IMR-90 (cell line): Measurements from ENCODE around the gene ULBP2. TPM values are rescaled to one million over a fixed set of nuclear protein-coding genes. Genes with fewer than 3 reads are reported as not detected.
"Not testable (repeated sequence)": the region's sequence is repeated elsewhere in the genome, so short reads cannot be mapped to it uniquely, and the experiment has no call there.

Experiments
- ATAC-seq: fragments of 200-7000 bp; cut with Tn5 transposase; 2 replicates; pipeline ENCODE4 v1.9.1; 2020; ENCODE audit warnings: low read depth, mild to moderate bottlenecking, moderate library complexity
- BruUV-seq: library from RNA; stranded (reverse); fragments of 400-500 nt; replicated peaks from 2 replicates; lab custom pipeline; 2021; lab: Mats Ljungman, UMichigan
- CTCF ChIA-PET: fragments of 300-600 bp; formaldehyde crosslinking; extraction: SDS; loops from one replicate; lab custom pipeline; 2021; ENCODE audit warnings: antibody characterized with exemption; lab: Yijun Ruan, JAX
- POLR2A ChIA-PET: fragments of 300-600 bp; sonication (Branson Sonifier 250); formaldehyde crosslinking; loops from one replicate; lab custom pipeline; 2022; ENCODE audit warnings: antibody characterized with exemption; ENCODE audit not compliant: unreplicated experiment; lab: Charles Lee
- DNase-seq: peaks from one replicate; pipeline ENCODE4 v3.0.0; 2013
- H2AFZ ChIP-seq: replicated peaks from 2 replicates; pipeline ENCODE3; 2013; ENCODE audit warnings: low read length, mild to moderate bottlenecking; ENCODE audit not compliant: poor library complexity
- H2AK5ac ChIP-seq: 2 replicates; pipeline ENCODE4 v1.6.1; 2013; ENCODE audit warnings: low read depth, low read length, inconsistent platforms
- H2AK9ac ChIP-seq: replicated peaks from 2 replicates; pipeline ENCODE3; 2013; ENCODE audit warnings: mild to moderate bottlenecking, low read depth, low read length, moderate library complexity; ENCODE audit not compliant: poor library complexity
- H2BK120ac ChIP-seq: 2 replicates; pipeline ENCODE4 v1.6.1; 2013; ENCODE audit warnings: low read depth, low read length, inconsistent platforms
- H2BK15ac ChIP-seq: 3 replicates; pipeline ENCODE4 v1.6.1; 2013; ENCODE audit warnings: low read depth, low read length, inconsistent platforms
- H2BK20ac ChIP-seq: 2 replicates; pipeline ENCODE4 v1.6.1; 2013; ENCODE audit warnings: low read depth, mild to moderate bottlenecking, inconsistent platforms, low read length, moderate library complexity
- H2BK5ac ChIP-seq: 2 replicates; pipeline ENCODE4 v1.6.1; 2013; ENCODE audit warnings: mild to moderate bottlenecking, low read depth, low read length, inconsistent platforms; ENCODE audit not compliant: poor library complexity, severe bottlenecking
- H3K14ac ChIP-seq: replicated peaks from 2 replicates; pipeline ENCODE4 v1.6.1; 2013; ENCODE audit warnings: low read depth, low read length, inconsistent platforms
- H3K18ac ChIP-seq: 2 replicates; pipeline ENCODE4 v1.6.1; 2013; ENCODE audit warnings: low read depth, low read length, control low read depth
- H3K23ac ChIP-seq: 2 replicates; pipeline ENCODE4 v1.6.1; 2013; ENCODE audit warnings: low read depth, low read length, inconsistent platforms
- H3K27ac ChIP-seq: 2 replicates; pipeline ENCODE4 v1.5.1; 2013; ENCODE audit warnings: mild to moderate bottlenecking, control low read depth, low read length; ENCODE audit not compliant: insufficient read depth
- H3K27me3 ChIP-seq: 2 replicates; pipeline ENCODE4 v1.6.1; 2013; ENCODE audit warnings: low read length; ENCODE audit not compliant: control insufficient read depth, insufficient read depth
- H3K36me3 ChIP-seq: 2 replicates; pipeline ENCODE4 v1.6.1; 2013; ENCODE audit warnings: low read length, mixed read lengths; ENCODE audit not compliant: control insufficient read depth, insufficient read depth
- H3K4ac ChIP-seq: 2 replicates; pipeline ENCODE4 v1.6.1; 2013; ENCODE audit warnings: low read depth, low read length, inconsistent platforms
- H3K4me1 ChIP-seq: 2 replicates; pipeline ENCODE4 v1.6.1; 2013; ENCODE audit warnings: low read length, mixed read lengths; ENCODE audit not compliant: control insufficient read depth, insufficient read depth
- H3K4me2 ChIP-seq: 2 replicates; pipeline ENCODE4 v1.6.1; 2013; ENCODE audit warnings: low read depth, mild to moderate bottlenecking, control low read depth, low read length, moderate library complexity
- H3K4me3 ChIP-seq: 2 replicates; pipeline ENCODE4 v1.5.1; 2013; ENCODE audit warnings: low read depth, mild to moderate bottlenecking, control low read depth, low read length, moderate library complexity; ENCODE audit not compliant: insufficient read depth
- H3K56ac ChIP-seq: 2 replicates; pipeline ENCODE4 v1.6.1; 2013; ENCODE audit warnings: low read length, inconsistent platforms; ENCODE audit not compliant: insufficient read depth; ENCODE audit errors: extremely low read depth
- H3K79me1 ChIP-seq, 2 experiments: 2 replicates each; pipeline ENCODE4 v1.6.1; 2013; ENCODE audit warnings: low read length in 2 of 2, inconsistent platforms in 1 of 2, low read depth in 1 of 2
- H3K9ac ChIP-seq: 2 replicates; pipeline ENCODE4 v1.6.1; 2013; ENCODE audit warnings: low read depth, low read length, control low read depth
- H3K9me1 ChIP-seq: 2 replicates; pipeline ENCODE4 v1.6.1; 2013; ENCODE audit warnings: low read length, inconsistent platforms; ENCODE audit not compliant: insufficient read depth
- H3K9me3 ChIP-seq: 2 replicates; pipeline ENCODE4 v1.6.1; 2013; ENCODE audit warnings: low read length; ENCODE audit not compliant: control insufficient read depth, insufficient read depth
- H4K20me1 ChIP-seq: 2 replicates; pipeline ENCODE4 v1.6.1; 2013; ENCODE audit warnings: low read length, inconsistent platforms; ENCODE audit not compliant: insufficient read depth
- H4K5ac ChIP-seq: 2 replicates; pipeline ENCODE4 v1.6.1; 2013; ENCODE audit warnings: mild to moderate bottlenecking, low read depth, low read length, control low read depth
- H4K8ac ChIP-seq, 2 experiments: 2 replicates each; pipeline ENCODE4 v1.6.1; 2013; ENCODE audit warnings: low read depth in 2 of 2, low read length in 2 of 2, control low read depth in 1 of 2, inconsistent platforms in 1 of 2
- H4K91ac ChIP-seq: 2 replicates; pipeline ENCODE4 v1.6.1; 2013; ENCODE audit warnings: low read depth, low read length, inconsistent platforms; ENCODE audit not compliant: insufficient read depth
- CEBPB ChIP-seq: IDR thresholded peaks from 2 replicates; pipeline ENCODE4 v1.6.1; 2012; ENCODE audit warnings: low read depth, low read length, improper control_type of control experiment
- CHD1 ChIP-seq: IDR thresholded peaks from 2 replicates; pipeline ENCODE4 v1.6.1; 2012; ENCODE audit warnings: low read depth, low read length, improper control_type of control experiment
- FOS ChIP-seq: fragments of 150-350 bp; IDR thresholded peaks from 2 replicates; pipeline ENCODE4 v1.6.1; 2016; ENCODE audit warnings: low read depth, low read length
- MXI1 ChIP-seq: IDR thresholded peaks from 2 replicates; pipeline ENCODE4 v1.6.1; 2012; ENCODE audit warnings: low read depth, mild to moderate bottlenecking, low read length, moderate library complexity, borderline replicate concordance
- RAD21 ChIP-seq: IDR thresholded peaks from 2 replicates; pipeline ENCODE4 v1.6.1; 2012; ENCODE audit warnings: low read length, improper control_type of control experiment
- RCOR1 ChIP-seq: IDR thresholded peaks from 2 replicates; pipeline ENCODE4 v1.6.1; 2012; ENCODE audit warnings: mild to moderate bottlenecking, low read length, improper control_type of control experiment; ENCODE audit not compliant: insufficient replicate concordance
- SMC3 ChIP-seq: fragments of 150-350 bp; IDR thresholded peaks from 2 replicates; pipeline ENCODE4 v1.6.1; 2016; ENCODE audit warnings: low read depth, mild to moderate bottlenecking, antibody characterized with exemption, low read length, moderate library complexity
- USF2 ChIP-seq: fragments of 150-350 bp; IDR thresholded peaks from 2 replicates; pipeline ENCODE4 v1.6.1; 2017; ENCODE audit warnings: mild to moderate bottlenecking, antibody characterized with exemption, low read length, low read depth
- WGBS, 2 experiments: methylation state at CpG; one replicate each; pipeline versions ENCODE4 v1.1.5 to v1.1.7; 2013; ENCODE audit warnings: missing lambda C conversion rate in 2 of 2; ENCODE audit not compliant: insufficient read length in 1 of 2; ENCODE audit errors: extremely low coverage in 2 of 2; 5-methylcytosine and 5-hydroxymethylcytosine counted together
- dilution Hi-C: fragments of 300-500 bp; cut with HindIII; formaldehyde crosslinking; loops from one replicate; pipeline ENCODE4 v1.14.3; 2018; ENCODE audit warnings: low sequenced_read_pairs; ENCODE audit not compliant: unreplicated experiment
- in situ Hi-C: fragments of 300-500 bp; cut with MboI; formaldehyde crosslinking; loops from 3 replicates; pipeline ENCODE4 v1.14.3; 2019; ENCODE audit warnings: low sequenced_read_pairs, inconsistent platforms, mixed read lengths
- intact Hi-C: fragments of 100-400 bp; cut with micrococcal nuclease; formaldehyde crosslinking; loops from 2 replicates; pipeline ENCODE4 v1.10.0; 2022
- polyA plus RNA-seq, 3 experiments: library from polyadenylated mRNA; depleted of rRNA; stranded (reverse); fragments of >200 nt; gene quantifications; 2 replicates each; pipeline ENCODE4 v1.2.3, GENCODE V29; 2012; ENCODE audit warnings: low replicate concordance in 1 of 3
- total RNA-seq: library from RNA; depleted of rRNA; stranded (reverse); fragments of >200 nt; gene quantifications from 2 replicates; pipeline ENCODE4 v1.2.3, GENCODE V29; 2012

Gene ULBP2
- total and polyA plus RNA-seq, 2 of the 4 experiments (the other 2 are of a cell fraction): 7.9 to 16.2 TPM

DNA sequence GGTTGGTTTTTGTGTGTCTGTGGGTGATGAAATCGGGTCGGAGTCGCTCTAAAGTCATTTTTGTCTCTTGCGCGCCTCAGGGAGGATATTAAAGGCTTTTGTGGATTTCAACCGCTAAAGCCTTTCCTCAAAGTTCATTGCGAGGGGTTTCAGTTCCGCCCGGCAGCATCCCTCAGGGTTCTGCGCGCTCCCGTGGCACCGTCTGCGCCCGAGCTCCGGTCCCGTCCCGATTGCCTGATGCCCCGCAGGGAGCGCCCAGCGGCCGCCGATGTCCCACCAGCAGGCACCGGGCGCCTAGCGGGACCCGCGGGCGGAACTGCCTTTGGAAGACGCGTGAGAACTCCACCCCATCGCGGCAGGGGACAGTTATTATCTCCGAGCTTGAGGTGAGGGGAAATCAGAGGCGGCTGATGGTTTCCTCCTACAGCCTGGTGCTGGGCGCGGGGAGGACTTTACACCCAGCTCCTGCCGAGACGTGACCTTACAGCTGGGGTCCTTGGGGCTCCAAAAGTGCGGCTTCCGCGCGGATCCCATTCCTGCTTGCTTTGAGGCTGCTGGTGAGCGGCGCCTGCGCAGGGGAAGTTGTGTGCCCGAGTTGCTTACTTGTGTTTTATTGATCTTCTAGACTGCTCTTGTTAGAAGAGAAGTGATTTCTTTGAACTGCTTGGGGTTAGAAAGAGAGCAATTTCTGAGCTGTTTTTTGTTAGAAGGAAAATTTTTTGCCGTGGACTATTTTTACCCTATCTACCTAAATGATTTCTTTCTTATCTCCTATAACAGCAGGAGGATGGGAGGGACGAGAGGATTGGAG is 49.1 kb downstream of the ULBP2 start:
- no peak overlapping the region for H3K4me3 ChIP-seq
- no peak overlapping the region for H2BK5ac ChIP-seq
- no peak for DNase-seq
- no peak overlapping the region for H3K14ac ChIP-seq
- no peaks in the 10 kb centered on the region for H3K36me3 ChIP-seq
- WGBS, 2 experiments: 2% methylated on average over 17 of the region's 49 CpGs; no CpG with 5 or more reads in 1 of the 2 experiments
- H3K4me2 ChIP-seq: peak overlapping the region; percentile 26; the same call in 1 of the 2 replicates
- dilution Hi-C loops: no loop called here
- H3K18ac ChIP-seq: no peak overlapping the region
- no peak overlapping the region for H2AK9ac ChIP-seq
- no peak overlapping the region for H2BK120ac ChIP-seq
- ATAC-seq: peak; percentile 14; the same call in 1 of the 2 replicates
- CTCF ChIA-PET: no interaction called here
- in situ Hi-C loops: no loop called here
- no peak overlapping the region for H2BK20ac ChIP-seq
- no peak overlapping the region for H3K4ac ChIP-seq
- BruUV-seq: no TSS peak
- H2AK5ac ChIP-seq: no peak overlapping the region
- H4K8ac ChIP-seq: no peak overlapping the region
- POLR2A ChIA-PET: no interaction called here
- H4K91ac ChIP-seq: no peak overlapping the region
- H3K27me3 ChIP-seq: peaks cover 75% of the 10 kb centered on the region
- no peak overlapping the region for H3K56ac ChIP-seq
- H3K27ac ChIP-seq: no peak overlapping the region
- no peak overlapping the region for H3K9ac ChIP-seq
- TF ChIP-seq RCOR1 (no peak), FOS (no peak), CHD1 (no peak), MXI1 (no peak), CEBPB (no peak), RAD21 (no peak), SMC3 (no peak), USF2 (no peak)
- H4K5ac ChIP-seq: no peak overlapping the region
- intact Hi-C loops: no loop called here
- no peaks in the 10 kb centered on the region for H3K79me1 ChIP-seq
- no peak overlapping the region for H3K23ac ChIP-seq
- no peaks in the 10 kb centered on the region for H3K9me1 ChIP-seq
- no peaks in the 10 kb centered on the region; the same call in 1 of the 2 replicates for H4K20me1 ChIP-seq
- no peak overlapping the region for H2BK15ac ChIP-seq
- no peaks in the 10 kb centered on the region for H3K4me1 ChIP-seq
- H2AFZ ChIP-seq: peak overlapping the region; percentile 48
- H3K9me3 ChIP-seq: peaks cover 19% of the 10 kb centered on the region

GRCh38 chr6:149991472-149991795 is 49.6 kb downstream of the ULBP2 start:
- BruUV-seq, H3K36me3 ChIP-seq, H3K79me1 ChIP-seq, H4K5ac ChIP-seq, H3K18ac ChIP-seq, H4K8ac ChIP-seq, H3K4me2 ChIP-seq, in situ Hi-C loops, H2AK9ac ChIP-seq, H2BK120ac ChIP-seq, dilution Hi-C loops, CTCF ChIA-PET, ATAC-seq, H2AK5ac ChIP-seq, H2BK15ac ChIP-seq, intact Hi-C loops, H3K4ac ChIP-seq, H4K20me1 ChIP-seq, H3K4me1 ChIP-seq, H4K91ac ChIP-seq, POLR2A ChIA-PET, DNase-seq, H3K9ac ChIP-seq, H3K23ac ChIP-seq, H3K4me3 ChIP-seq, H3K27ac ChIP-seq, H2BK5ac ChIP-seq, H2AFZ ChIP-seq, H3K56ac ChIP-seq, H3K9me1 ChIP-seq, H3K14ac ChIP-seq, H2BK20ac ChIP-seq: not testable (repeated sequence)
- no CpG with 5 or more reads among the region's 7 CpGs for WGBS, 2 experiments
- Histone ChIP-seq H3K27me3 (peaks cover 76% of the 10 kb centered on the region), H3K9me3 (peaks cover 19% of the 10 kb centered on the region)
